A549 (cell line): ENCODE measurements around the gene TMEM116.

Source experiments
- CEBPB ChIP-seq, 2 experiments: fragments of >200 bp in 1 of 2; sonication (Bioruptor Twin) in 1 of 2; formaldehyde crosslinking in 1 of 2; IDR thresholded peaks; 2 replicates each; pipeline ENCODE4 v1.6.1; 2012 to 2016
- CHD2 ChIP-seq: fragments of 150-350 bp; IDR thresholded peaks from 2 replicates; pipeline ENCODE4 v1.6.1; 2014; ENCODE audit warnings: low read length; ENCODE audit not compliant: partially characterized antibody
- ESRRA ChIP-seq: fragments of 150-350 bp; IDR thresholded peaks from 2 replicates; pipeline ENCODE4 v1.6.1; 2014; ENCODE audit warnings: mild to moderate bottlenecking, low read length, borderline replicate concordance
- HOXA7 ChIP-seq: fragments of 250-450 bp; sonication (Bioruptor Pico); IDR thresholded peaks from 2 replicates; pipeline ENCODE4 v1.5.0; 2020; ENCODE audit warnings: mild to moderate bottlenecking, moderate library complexity
- POLR2A ChIP-seq: IDR thresholded peaks from 2 replicates; pipeline ENCODE4 v1.6.1; 2012; ENCODE audit warnings: mild to moderate bottlenecking, low read length
- RFX5 ChIP-seq: fragments of 450-650 bp; IDR thresholded peaks from 2 replicates; pipeline ENCODE4 v1.7.1; 2014; ENCODE audit warnings: antibody characterized with exemption, mild to moderate bottlenecking, moderate library complexity
- SMC3 ChIP-seq: fragments of >200 bp; sonication (Bioruptor Twin); formaldehyde crosslinking; IDR thresholded peaks from 3 replicates; pipeline ENCODE4 v1.6.1; 2018; ENCODE audit warnings: inconsistent platforms
- TF ChIP-seq, protein P1 (sequence below): fragments of 250-450 bp; sonication (Bioruptor Pico); IDR thresholded peaks from 2 replicates; pipeline ENCODE4 v1.5.0; 2021; ENCODE audit warnings: mild to moderate bottlenecking, moderate library complexity, borderline replicate concordance
- TF ChIP-seq, protein P2 (sequence below): fragments of >200 bp; sonication (Bioruptor Twin); formaldehyde crosslinking; IDR thresholded peaks from 3 replicates; pipeline ENCODE4 v1.5.1; 2016
- TF ChIP-seq, protein P3 (sequence below): fragments of >200 bp; sonication (Bioruptor Twin); formaldehyde crosslinking; IDR thresholded peaks from 3 replicates; pipeline ENCODE4 v1.6.1; 2016
- TF ChIP-seq, protein P4 (sequence below): fragments of 200-600 bp; sonication (generic); IDR thresholded peaks from 2 replicates; pipeline ENCODE4 v1.6.1; 2016; ENCODE audit warnings: antibody characterized with exemption, mild to moderate bottlenecking, moderate library complexity

DNA sequence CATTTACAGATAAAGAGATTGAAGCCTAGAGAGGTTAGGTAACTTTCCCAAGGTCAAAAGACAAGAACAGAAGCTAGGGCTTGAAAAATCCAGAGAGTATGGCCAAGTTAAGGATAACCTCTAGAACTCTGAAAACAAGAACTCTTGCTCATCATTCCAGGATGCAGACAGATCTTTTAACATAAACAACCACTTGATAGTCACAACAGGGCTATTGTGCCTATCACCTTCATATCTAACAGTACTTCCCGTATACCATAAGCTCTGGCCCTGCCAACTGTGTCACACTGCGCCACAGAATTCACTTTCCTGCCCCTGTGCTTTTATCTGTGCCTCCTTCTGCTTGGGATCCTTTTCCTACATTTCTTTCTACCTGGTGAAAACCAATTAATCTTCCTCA is 18.5 kb upstream of the TMEM116 start:
- TF ChIP-seq, protein P1, sequence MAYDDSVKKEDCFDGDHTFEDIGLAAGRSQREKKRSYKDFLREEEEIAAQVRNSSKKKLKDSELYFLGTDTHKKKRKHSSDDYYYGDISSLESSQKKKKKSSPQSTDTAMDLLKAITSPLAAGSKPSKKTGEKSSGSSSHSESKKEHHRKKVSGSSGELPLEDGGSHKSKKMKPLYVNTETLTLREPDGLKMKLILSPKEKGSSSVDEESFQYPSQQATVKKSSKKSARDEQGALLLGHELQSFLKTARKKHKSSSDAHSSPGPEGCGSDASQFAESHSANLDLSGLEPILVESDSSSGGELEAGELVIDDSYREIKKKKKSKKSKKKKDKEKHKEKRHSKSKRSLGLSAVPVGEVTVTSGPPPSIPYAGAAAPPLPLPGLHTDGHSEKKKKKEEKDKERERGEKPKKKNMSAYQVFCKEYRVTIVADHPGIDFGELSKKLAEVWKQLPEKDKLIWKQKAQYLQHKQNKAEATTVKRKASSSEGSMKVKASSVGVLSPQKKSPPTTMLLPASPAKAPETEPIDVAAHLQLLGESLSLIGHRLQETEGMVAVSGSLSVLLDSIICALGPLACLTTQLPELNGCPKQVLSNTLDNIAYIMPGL (CRISPR knock-in tag) = no peak
- TF ChIP-seq, protein P2, sequence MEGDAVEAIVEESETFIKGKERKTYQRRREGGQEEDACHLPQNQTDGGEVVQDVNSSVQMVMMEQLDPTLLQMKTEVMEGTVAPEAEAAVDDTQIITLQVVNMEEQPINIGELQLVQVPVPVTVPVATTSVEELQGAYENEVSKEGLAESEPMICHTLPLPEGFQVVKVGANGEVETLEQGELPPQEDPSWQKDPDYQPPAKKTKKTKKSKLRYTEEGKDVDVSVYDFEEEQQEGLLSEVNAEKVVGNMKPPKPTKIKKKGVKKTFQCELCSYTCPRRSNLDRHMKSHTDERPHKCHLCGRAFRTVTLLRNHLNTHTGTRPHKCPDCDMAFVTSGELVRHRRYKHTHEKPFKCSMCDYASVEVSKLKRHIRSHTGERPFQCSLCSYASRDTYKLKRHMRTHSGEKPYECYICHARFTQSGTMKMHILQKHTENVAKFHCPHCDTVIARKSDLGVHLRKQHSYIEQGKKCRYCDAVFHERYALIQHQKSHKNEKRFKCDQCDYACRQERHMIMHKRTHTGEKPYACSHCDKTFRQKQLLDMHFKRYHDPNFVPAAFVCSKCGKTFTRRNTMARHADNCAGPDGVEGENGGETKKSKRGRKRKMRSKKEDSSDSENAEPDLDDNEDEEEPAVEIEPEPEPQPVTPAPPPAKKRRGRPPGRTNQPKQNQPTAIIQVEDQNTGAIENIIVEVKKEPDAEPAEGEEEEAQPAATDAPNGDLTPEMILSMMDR = no peak
- TF ChIP-seq POLR2A (no peak), SMC3 (no peak), CEBPB (IDR thresholded peaks at IDR 0.05) (no peak), CHD2 (no peak), ESRRA (no peak), RFX5 (no peak), HOXA7 (CRISPR knock-in tag) (no peak)
- TF ChIP-seq, protein P3, sequence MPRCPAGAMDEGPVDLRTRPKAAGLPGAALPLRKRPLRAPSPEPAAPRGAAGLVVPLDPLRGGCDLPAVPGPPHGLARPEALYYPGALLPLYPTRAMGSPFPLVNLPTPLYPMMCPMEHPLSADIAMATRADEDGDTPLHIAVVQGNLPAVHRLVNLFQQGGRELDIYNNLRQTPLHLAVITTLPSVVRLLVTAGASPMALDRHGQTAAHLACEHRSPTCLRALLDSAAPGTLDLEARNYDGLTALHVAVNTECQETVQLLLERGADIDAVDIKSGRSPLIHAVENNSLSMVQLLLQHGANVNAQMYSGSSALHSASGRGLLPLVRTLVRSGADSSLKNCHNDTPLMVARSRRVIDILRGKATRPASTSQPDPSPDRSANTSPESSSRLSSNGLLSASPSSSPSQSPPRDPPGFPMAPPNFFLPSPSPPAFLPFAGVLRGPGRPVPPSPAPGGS = no peak
- TF ChIP-seq, protein P4, sequence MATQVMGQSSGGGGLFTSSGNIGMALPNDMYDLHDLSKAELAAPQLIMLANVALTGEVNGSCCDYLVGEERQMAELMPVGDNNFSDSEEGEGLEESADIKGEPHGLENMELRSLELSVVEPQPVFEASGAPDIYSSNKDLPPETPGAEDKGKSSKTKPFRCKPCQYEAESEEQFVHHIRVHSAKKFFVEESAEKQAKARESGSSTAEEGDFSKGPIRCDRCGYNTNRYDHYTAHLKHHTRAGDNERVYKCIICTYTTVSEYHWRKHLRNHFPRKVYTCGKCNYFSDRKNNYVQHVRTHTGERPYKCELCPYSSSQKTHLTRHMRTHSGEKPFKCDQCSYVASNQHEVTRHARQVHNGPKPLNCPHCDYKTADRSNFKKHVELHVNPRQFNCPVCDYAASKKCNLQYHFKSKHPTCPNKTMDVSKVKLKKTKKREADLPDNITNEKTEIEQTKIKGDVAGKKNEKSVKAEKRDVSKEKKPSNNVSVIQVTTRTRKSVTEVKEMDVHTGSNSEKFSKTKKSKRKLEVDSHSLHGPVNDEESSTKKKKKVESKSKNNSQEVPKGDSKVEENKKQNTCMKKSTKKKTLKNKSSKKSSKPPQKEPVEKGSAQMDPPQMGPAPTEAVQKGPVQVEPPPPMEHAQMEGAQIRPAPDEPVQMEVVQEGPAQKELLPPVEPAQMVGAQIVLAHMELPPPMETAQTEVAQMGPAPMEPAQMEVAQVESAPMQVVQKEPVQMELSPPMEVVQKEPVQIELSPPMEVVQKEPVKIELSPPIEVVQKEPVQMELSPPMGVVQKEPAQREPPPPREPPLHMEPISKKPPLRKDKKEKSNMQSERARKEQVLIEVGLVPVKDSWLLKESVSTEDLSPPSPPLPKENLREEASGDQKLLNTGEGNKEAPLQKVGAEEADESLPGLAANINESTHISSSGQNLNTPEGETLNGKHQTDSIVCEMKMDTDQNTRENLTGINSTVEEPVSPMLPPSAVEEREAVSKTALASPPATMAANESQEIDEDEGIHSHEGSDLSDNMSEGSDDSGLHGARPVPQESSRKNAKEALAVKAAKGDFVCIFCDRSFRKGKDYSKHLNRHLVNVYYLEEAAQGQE = no peak
